ENCODE data around the gene TRPM8.
"Not testable (repeated sequence)": the region's sequence is repeated elsewhere in the genome, so short reads cannot be mapped to it uniquely, and the experiment has no call there.

TRPM8 gene

GRCh38 chr2:233917116-233917515 is at the start of gene TRPM8:
TSS of gene TRPM8 (plus strand) at chr2:233917373. CDS start at chr2:233926538, 9,165 bp downstream.
- DNase-seq = no peak

GRCh38 chr2:233867993-233868532 is 49.1 kb upstream of the TRPM8 start, which contains the start of gene MSL3B:
TSS of gene MSL3B (minus strand) at chr2:233868386.
- DNase-seq = peak in 3 of 4 experiments; percentile 17 to 47 (median 21)

GRCh38 chr2:233871432-233871831 is 45.7 kb upstream of the TRPM8 start:
- no peak for DNase-seq

GRCh38 chr2:233872125-233872524 is 45.0 kb upstream of the TRPM8 start:
- DNase-seq = not testable (repeated sequence)

GRCh38 chr2:233882353-233882752 is 34.8 kb upstream of the TRPM8 start:
- DNase-seq = no peak

- DNase-seq = no peak
Observed at GRCh38 chr2:233892793-233893192, 24.4 kb upstream of the TRPM8 start.

GRCh38 chr2:233896253-233896652 is 20.9 kb upstream of the TRPM8 start:
- DNase-seq = not testable (repeated sequence)

GRCh38 chr2:233901367-233901766 is 15.8 kb upstream of the TRPM8 start:
- DNase-seq = no peak

- no peak for DNase-seq
Observed at GRCh38 chr2:233901884-233902283, 15.3 kb upstream of the TRPM8 start.

- DNase-seq = no peak
Observed at GRCh38 chr2:233905945-233906344, 11.2 kb upstream of the TRPM8 start.

- no peak for DNase-seq
Observed at GRCh38 chr2:233907627-233908026, 9.5 kb upstream of the TRPM8 start.

GRCh38 chr2:233912691-233913423 is 4.3 kb upstream of the TRPM8 start:
- DNase-seq = no peak

GRCh38 chr2:233915128-233915527 is 2.0 kb upstream of the TRPM8 start:
- no peak for DNase-seq

GRCh38 chr2:233919319-233919718 is 2.1 kb downstream of the TRPM8 start:
- no peak for DNase-seq

GRCh38 chr2:233919938-233920337 is 2.8 kb downstream of the TRPM8 start:
- DNase-seq = no peak

- DNase-seq = no peak
Observed at GRCh38 chr2:233922471-233922870, 5.3 kb downstream of the TRPM8 start.

GRCh38 chr2:233925402-233925801 is 8.2 kb downstream of the TRPM8 start:
- no peak for DNase-seq

- DNase-seq = no peak
Observed at GRCh38 chr2:233926806-233927205, 9.6 kb downstream of the TRPM8 start.

GRCh38 chr2:233928594-233929351 is 11.6 kb downstream of the TRPM8 start:
- no peak for DNase-seq

GRCh38 chr2:233929352-233930022 is 12.3 kb downstream of the TRPM8 start:
- no peak for DNase-seq

GRCh38 chr2:233934524-233934923 is 17.4 kb downstream of the TRPM8 start:
- DNase-seq = no peak

- DNase-seq = no peak
Observed at GRCh38 chr2:233935426-233935825, 18.3 kb downstream of the TRPM8 start.

GRCh38 chr2:233936089-233936488 is 18.9 kb downstream of the TRPM8 start:
- DNase-seq = no peak

All from activated naive CD4-positive, alpha-beta T cell (primary cell).